Iris pigment epithelial cell (primary cell): Measurements from ENCODE around the gene LETMD1.

Source experiments
- DNase-seq: peaks from one replicate; pipeline ENCODE4 v3.0.0-alpha.2; 2011; ENCODE audit warnings: low read depth

The LETMD1 gene

GRCh38 chr12:51025836-51026638 is 22.1 kb upstream of the LETMD1 start, which contains the start of gene SLC11A2:
TSS of gene SLC11A2 (minus strand) at chr12:51026384. CDS start at chr12:51010728, 15,656 bp downstream.
- peak; percentile 95 for DNase-seq

DNA sequence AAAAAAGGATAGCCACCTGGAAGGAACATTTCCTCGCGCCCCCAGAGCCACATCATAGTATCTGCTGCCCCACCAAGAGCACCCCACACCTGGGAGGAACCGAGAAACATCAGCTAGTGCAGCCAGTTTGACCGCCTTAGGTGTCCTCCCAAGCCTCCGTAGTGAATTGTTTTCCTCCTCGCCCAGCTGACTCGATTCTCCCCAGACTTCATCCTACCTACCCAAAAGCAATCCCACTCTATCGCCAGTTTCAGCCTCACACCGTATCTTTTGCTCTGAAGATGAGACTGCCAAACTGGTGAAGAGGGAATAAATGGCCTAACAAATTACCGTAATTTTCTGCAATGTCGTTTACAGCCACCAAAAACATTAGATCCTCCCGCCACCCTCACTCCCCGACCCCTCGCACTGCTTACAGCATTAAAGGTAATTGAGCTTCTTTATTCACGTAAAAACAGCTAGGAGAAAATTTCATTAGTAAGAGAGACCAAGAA is 20.7 kb upstream of the LETMD1 start:
- DNase-seq, result no peak

- peak; percentile 63 for DNase-seq
Observed at GRCh38 chr12:51028126-51028812, 19.9 kb upstream of the LETMD1 start.

DNA sequence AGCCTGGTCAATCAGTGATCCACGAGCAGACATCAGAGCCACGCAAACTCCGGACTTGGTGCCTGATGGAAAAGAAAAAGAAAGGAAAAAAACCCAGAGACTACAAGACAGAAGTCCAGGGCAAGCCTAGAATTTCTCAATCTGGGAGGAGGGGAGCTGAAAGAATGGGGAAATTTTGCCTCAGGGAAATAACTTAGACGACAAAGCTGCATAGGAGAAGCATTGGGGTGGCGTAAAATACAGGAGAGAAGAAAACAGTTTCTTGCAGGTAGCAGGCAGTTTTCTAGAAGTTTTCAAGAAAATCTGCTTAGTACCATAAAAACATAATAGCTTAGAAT is 19.3 kb upstream of the LETMD1 start:
- peak; percentile 42 for DNase-seq

- no peak for DNase-seq
Observed at GRCh38 chr12:51033048-51033447, 15.1 kb upstream of the LETMD1 start.

DNA sequence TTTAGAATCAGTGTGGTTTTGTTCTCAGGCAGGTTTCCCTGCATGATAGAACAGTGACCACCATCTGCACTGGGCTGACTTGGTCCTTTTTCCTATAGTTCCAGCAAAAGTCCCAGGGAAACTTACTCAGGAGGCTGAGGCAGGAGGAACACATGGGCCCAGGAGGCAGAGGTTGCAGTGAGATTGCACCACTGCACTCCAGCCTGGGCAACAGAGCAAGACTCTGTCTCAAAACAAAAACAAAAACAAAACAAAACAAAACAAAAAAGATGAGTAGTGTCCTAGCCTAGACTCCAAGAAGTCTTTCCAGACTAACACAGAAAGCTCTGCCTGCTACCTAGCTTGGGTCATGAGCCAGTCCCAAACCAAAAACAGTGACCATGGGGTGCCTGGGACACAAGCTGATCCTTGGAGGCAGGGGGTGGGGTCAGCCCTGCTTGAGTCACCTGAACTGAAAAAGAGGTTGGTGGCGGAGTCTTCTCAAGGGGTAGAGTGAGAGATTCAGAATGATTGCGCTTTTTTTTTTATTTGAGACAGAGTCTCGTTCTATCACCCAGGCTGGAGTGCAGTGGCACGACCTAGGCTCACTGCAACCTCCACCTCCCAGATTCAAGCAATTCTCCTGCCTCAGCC is 14.6 kb upstream of the LETMD1 start:
- DNase-seq, result no peak

GRCh38 chr12:51036279-51036678 is 11.8 kb upstream of the LETMD1 start:
- DNase-seq, result no peak

GRCh38 chr12:51048661-51049251 is 629 bp downstream of the LETMD1 start:
- no peak for DNase-seq

GRCh38 chr12:51049525-51049924 is 1.4 kb downstream of the LETMD1 start:
- DNase-seq, result no peak

- peak; percentile 34 for DNase-seq
Observed at GRCh38 chr12:51051787-51052186, 3.7 kb downstream of the LETMD1 start.

DNA sequence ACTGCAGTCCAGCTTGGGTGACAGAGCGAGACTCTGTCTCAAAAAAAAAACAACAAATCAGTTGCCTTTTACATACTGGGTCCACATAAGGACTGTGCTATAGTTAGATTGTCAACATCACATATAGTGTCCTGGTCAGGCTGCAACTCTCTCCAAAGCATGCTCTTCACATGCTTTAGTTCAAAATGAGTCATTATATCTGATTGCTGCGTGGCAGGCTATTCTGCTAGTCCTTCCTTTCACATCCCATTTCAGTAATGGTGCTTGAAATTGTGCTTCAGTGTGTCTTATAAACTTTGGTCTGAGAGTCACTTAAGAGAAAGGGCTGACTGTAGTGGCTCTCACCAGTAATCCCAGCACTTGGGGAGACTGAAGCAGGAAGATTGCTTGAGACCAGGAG is 6.9 kb downstream of the LETMD1 start:
- DNase-seq, result no peak

- peak; percentile 95 for DNase-seq
Observed at GRCh38 chr12:51056242-51056641, 8.1 kb downstream of the LETMD1 start.

DNA sequence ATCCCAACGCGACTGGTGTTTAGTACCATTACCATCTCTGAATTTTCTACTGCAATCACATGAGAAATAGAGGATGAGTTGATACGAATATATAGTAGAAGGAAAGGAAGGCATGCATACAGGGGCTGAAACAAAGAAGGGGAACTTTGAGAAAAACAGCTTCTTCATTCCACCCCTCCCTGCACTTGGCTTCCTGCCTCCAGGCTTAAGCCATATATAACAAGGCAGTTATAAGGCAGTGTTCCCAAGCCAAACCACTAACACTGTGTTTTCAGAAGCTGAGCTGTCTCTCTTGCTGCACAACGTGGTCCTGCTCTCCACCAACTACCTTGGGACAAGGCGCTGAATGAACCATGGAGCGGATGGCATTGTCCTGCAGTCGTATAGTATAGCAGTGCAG is 11.0 kb downstream of the LETMD1 start:
- no peak for DNase-seq

DNA sequence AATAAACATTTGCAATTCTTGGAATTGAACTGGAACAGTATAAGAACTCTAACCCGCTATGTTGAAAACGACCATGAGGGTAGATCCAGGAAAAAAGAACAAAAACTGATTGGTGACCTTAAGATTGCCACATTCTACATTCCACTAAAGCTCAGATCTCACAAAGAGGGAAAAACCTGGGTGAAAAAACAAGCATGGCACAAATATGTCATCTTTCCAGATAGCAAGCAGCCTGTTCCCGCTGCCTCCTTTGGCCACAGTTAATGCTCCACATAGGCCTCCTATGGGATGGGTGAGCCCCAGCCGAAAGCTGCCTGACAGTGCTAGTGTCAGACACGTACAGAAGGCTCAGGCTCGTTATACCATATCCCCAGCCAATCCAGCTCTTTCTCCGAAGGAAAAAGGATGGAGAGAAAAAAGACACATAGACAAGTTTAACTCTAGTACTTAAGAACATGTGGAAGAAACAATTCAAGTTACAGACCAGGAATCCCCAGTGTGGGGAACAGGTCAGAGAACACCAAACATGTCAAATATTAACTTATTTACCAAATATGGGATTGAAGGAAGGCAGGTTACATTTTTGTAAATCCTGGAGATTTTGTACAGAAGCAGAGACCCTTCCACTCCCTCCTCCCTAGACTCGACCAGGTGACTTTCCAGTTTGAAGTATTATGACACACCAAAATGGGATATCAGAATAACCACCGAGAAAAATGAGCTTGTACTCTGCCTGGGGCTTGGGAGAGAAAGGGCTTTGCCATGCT is 14.7 kb downstream of the LETMD1 start:
- no peak for DNase-seq

- no peak for DNase-seq
Observed at GRCh38 chr12:51065530-51065929, 17.4 kb downstream of the LETMD1 start.

DNA sequence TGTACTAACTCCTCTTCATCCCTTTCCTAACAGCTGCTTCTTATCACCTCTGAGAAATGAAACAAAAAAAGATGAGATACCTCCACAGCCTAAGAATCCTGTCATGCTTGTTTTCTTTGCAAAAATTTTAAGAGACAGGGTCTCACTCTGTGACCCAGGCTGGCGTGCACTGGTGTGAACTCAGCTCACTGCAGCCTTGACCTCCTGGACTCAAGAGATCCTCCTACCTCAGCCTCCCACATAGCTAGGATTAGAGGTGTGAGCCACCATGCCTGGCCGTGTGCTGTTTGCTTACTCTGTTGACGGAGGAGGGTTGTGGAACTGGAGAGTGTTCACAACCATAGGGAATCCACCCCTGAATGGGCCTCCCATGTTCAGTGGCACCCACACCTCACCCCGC is 19.1 kb downstream of the LETMD1 start:
- DNase-seq, result no peak

GRCh38 chr12:51067771-51068170 is 19.6 kb downstream of the LETMD1 start:
- no peak for DNase-seq

DNA sequence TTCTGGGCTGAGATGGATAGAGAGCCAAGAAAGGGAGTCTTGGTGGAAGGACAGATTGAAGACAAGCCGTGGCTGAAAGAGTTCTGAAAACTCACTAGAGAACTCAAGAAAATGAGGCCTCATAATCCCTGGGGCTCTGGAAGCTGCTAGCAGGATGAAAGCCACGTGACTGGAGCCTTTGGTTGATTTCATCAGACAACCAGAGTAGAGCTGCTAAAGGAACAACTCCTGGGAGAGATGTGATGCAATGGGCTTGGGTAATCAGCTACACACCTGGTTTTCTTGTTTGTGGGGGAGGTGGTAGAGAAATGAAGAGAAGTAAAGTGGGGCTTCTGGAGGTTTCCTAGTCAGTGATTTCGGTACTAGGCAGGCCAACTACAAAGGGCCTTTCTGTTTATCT is 21.9 kb downstream of the LETMD1 start:
- peak; percentile 89 for DNase-seq

DNA sequence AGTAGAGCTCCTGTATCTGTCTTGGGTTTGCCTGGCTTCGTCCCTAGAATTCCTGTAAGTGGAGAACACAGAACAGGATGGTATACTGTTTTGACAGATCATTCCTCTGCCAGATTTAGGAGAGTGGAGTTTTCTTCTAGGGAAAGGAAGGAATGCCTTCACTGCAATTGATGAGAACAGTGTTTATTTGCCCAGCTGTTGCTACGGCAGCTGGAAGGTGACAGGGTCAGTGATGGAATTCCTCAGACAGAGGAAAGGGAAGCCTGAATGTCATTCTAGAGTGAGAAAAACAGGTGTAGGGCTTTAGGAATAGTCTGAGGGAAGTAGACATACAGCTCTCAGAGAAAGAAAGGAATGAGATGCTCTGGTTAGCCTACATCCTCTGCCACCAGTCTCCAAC is 23.5 kb downstream of the LETMD1 start:
- no peak for DNase-seq

GRCh38 chr12:51075390-51075789 is 27.3 kb downstream of the LETMD1 start:
- no peak for DNase-seq

DNA sequence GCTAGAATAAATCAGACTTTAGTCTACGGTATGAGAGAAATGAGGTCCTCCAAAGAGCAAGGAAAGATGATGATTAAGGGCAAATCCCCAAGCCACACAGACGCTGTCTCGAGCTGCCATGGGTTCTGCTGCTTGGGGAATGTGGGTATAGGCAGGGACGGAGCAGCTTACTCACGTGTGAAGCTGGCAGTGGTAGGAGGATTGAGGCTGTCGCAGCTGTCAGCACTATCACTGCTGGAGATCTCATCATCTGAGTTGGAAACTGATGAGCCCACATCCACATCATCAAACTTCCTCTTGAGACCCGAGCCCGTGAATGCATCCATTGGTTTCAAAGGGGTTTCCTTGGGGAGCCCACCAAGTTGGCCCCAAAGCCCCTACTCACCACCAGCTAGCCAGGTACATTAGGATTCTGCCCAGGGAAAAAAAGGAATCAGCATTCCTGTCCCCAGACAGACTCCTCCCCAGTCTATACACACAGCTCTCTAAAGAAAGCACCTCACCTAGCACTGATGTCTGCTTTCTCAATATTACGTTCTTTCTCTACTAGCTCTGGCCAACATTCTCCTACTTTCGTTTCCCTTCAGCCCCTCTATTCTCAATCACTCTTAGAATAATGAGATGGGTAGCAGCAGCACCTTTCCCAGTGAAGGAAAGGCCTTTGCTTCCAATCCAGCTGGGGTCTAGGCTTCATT is 28.3 kb downstream of the LETMD1 start:
- no peak for DNase-seq
